ENCODE measurements around the gene RBM3.

Gene RBM3

GRCh38 chrX:48576108-48576507 lies 1.8 kb downstream of the RBM3 start:
- Histone ChIP-seq H3K4me3 (replicated peaks; ENCODE audit: insufficient read depth, low read length) (peak overlapping the region; percentile 64), H3K27ac (replicated peaks) (peak overlapping the region; percentile 100; the same call in 1 of the 2 replicates), H3K27me3 (ENCODE audit: insufficient read depth, poor library complexity, severe bottlenecking) (no peaks in the 10 kb centered on the region)
- TF ChIP-seq CTCF (IDR thresholded peaks at IDR 0.05; ENCODE audit: insufficient read depth, low read length) (no peak), SPI1 (IDR thresholded peaks at IDR 0.05; ENCODE audit: borderline replicate concordance, low read depth) (no peak), GABPA (IDR thresholded peaks at IDR 0.05; ENCODE audit: low read depth) (no peak), POLR2AphosphoS5 (IDR thresholded peaks at IDR 0.05; ENCODE audit: low read depth) (no peak; the same call in none of the 2 replicates), REST (IDR thresholded peaks at IDR 0.05; ENCODE audit: insufficient replicate concordance, low read depth) (no peak)
- DNase-seq (ENCODE audit: low read depth in 1 of 2, low spot score in 1 of 2): no peak

- Histone ChIP-seq H3K4me3 (replicated peaks; ENCODE audit: insufficient read depth, low read length) (no peak overlapping the region), H3K27ac (replicated peaks) (no peak overlapping the region), H3K27me3 (ENCODE audit: insufficient read depth, poor library complexity, severe bottlenecking) (no peaks in the 10 kb centered on the region)
- TF ChIP-seq SPI1 (IDR thresholded peaks at IDR 0.05; ENCODE audit: borderline replicate concordance, low read depth): no peak
- DNase-seq (ENCODE audit: low read depth in 1 of 2, low spot score in 1 of 2): no peak
Measured at GRCh38 chrX:48578661-48579128, 4.4 kb downstream of the RBM3 start.

- H3K27ac ChIP-seq (replicated peaks): no peak overlapping the region
- DNase-seq (ENCODE audit: low read depth in 1 of 2, low spot score in 1 of 2): no peak
- no peak overlapping the region for H3K4me3 ChIP-seq (replicated peaks; ENCODE audit: insufficient read depth, low read length)
- TF ChIP-seq SPI1 (IDR thresholded peaks at IDR 0.05; ENCODE audit: borderline replicate concordance, low read depth) (no peak), POLR2AphosphoS5 (IDR thresholded peaks at IDR 0.05; ENCODE audit: low read depth) (no peak; the same call in 1 of the 2 replicates), CTCF (IDR thresholded peaks at IDR 0.05; ENCODE audit: insufficient read depth, low read length) (no peak), GABPA (IDR thresholded peaks at IDR 0.05; ENCODE audit: low read depth) (no peak), REST (IDR thresholded peaks at IDR 0.05; ENCODE audit: insufficient replicate concordance, low read depth) (no peak)
- H3K27me3 ChIP-seq (ENCODE audit: insufficient read depth, poor library complexity, severe bottlenecking): no peaks in the 10 kb centered on the region
Measured at GRCh38 chrX:48579259-48579658, 5.0 kb downstream of the RBM3 start.

- no peak overlapping the region for H3K4me3 ChIP-seq (replicated peaks; ENCODE audit: insufficient read depth, low read length)
- no peak overlapping the region for H3K27ac ChIP-seq (replicated peaks)
- DNase-seq (ENCODE audit: low read depth in 1 of 2, low spot score in 1 of 2): no peak
- no peaks in the 10 kb centered on the region for H3K27me3 ChIP-seq (ENCODE audit: insufficient read depth, poor library complexity, severe bottlenecking)
- TF ChIP-seq SPI1 (IDR thresholded peaks at IDR 0.05; ENCODE audit: borderline replicate concordance, low read depth) (no peak), CTCF (IDR thresholded peaks at IDR 0.05; ENCODE audit: insufficient read depth, low read length) (no peak), REST (IDR thresholded peaks at IDR 0.05; ENCODE audit: insufficient replicate concordance, low read depth) (no peak), POLR2AphosphoS5 (IDR thresholded peaks at IDR 0.05; ENCODE audit: low read depth) (no peak), GABPA (IDR thresholded peaks at IDR 0.05; ENCODE audit: low read depth) (no peak)
Measured at GRCh38 chrX:48580662-48581061, 6.4 kb downstream of the RBM3 start.
